A549 treated with CORT108297 at 1 μM for 4 hours (cell line): Measurements from ENCODE around the gene RMC1. TPM values are rescaled to one million over a fixed set of nuclear protein-coding genes. Genes with fewer than 3 reads are reported as not detected.

ENCODE experiments used
- total RNA-seq: library from RNA; stranded (reverse); fragments of 200-300 nt; extraction: Qiagen RNA extraction; gene quantifications from 5 replicates; pipeline ENCODE4 v1.2.3, GENCODE V29; 2022

RMC1 gene
- 12.7 to 17.2 TPM (median 15.9 TPM) in 5 replicates for total RNA-seq

DNA sequence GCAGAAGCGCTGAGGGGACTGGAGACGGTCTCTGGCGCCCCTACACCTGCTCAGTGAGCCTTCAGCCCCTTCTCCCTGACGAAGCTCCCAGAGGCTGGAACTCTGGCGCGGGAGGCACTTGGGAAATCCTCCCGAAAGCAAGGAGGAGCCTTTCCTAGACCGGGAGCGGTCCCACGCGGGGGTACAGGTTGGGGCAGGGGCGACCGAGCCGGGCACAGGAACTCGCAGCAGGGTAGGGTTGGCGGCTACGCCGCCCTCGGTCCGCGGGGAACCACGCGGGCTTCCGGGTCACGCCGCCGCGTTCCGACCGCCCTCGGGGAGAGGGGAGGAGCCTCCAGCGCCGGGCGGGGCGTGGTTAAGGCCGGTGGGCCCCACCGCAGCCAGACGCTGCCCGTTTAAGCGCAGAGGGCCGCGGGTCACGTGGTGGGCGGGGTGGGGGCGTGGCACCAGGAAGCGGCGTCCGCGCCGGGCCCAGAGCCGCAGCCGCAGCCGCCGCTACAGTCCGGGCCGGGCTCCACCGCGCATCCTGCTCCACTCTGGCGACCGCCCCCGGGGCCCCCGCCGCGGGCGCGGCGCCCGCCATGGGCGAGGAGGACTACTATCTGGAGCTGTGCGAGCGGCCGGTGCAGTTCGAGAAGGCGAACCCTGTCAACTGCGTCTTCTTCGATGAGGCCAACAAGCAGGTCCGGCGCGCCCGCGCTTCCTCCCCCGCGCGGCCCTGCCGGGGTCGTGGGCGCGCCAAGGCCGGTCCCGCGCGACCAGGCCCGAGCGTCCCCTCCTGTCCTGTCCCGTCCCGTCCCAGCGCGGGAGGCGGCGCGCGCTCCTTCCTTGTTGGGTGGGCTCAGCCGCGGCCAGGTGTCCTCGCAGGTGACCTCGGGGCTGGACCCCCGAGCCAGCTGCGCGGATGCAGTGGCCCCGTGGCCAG lies at the start of gene RMC1:
RMC1 (plus strand) TSS at position 474 of the 925 bp plus-strand sequence; CDS start at position 582, 108 bp downstream.

Other genes starting within 250 kb of the RMC1 start
- gene RIOK3, start 50.2 kb upstream of the RMC1 start, total RNA-seq, result 27.9 to 42.9 TPM (median 32.4 TPM) in 5 replicates
- 80.5 to 110 TPM (median 104 TPM) in 5 replicates for gene NPC1, start 83.0 kb downstream of the RMC1 start, total RNA-seq
- gene ANKRD29, start 159.4 kb downstream of the RMC1 start, total RNA-seq, result 9.7 to 16.4 TPM (median 13.6 TPM) in 5 replicates
- gene LAMA3, start 185.9 kb downstream of the RMC1 start, total RNA-seq, result 34.8 to 44.8 TPM (median 42.7 TPM) in 5 replicates